NB4 (cell line): ENCODE results near the gene COPE.

Experiments
- CTCF ChIP-seq: IDR thresholded peaks from one replicate; pipeline ENCODE4 v1.5.1; 2012; ENCODE audit warnings: low read depth, low read length
- MAX ChIP-seq: IDR thresholded peaks from 2 replicates; pipeline ENCODE4 v1.6.1; 2011; ENCODE audit warnings: low read depth, low read length
- MYC ChIP-seq: IDR thresholded peaks from 2 replicates; pipeline ENCODE4 v1.6.1; 2011; ENCODE audit warnings: low read depth, low read length
- POLR2A ChIP-seq: IDR thresholded peaks from 2 replicates; pipeline ENCODE4 v1.6.1; 2011; ENCODE audit warnings: mild to moderate bottlenecking; ENCODE audit not compliant: insufficient read length; ENCODE audit errors: extremely low read depth

GRCh38 chr19:18948075-18948975 lies 29.1 kb upstream of the COPE start:
- TF ChIP-seq MYC (no peak), CTCF (no peak), POLR2A (no peak), MAX (no peak)
